ENCODE measurements around the gene UBN1. TPM values are rescaled to one million over a fixed set of nuclear protein-coding genes. Genes with fewer than 3 reads are reported as not detected.

UBN1 gene
- total RNA-seq, 6 experiments from 2014 or later = 21.3 to 24.8 (median 22.0) TPM

- Mint-ChIP-seq H3K9me3 (no peaks in the 10 kb centered on the region), H3K27ac (no peak overlapping the region), H3K36me3 (ENCODE audit: low read depth) (peaks cover 30% of the 10 kb centered on the region), H3K27me3 (ENCODE audit: insufficient read depth) (no peaks in the 10 kb centered on the region; the same call in 1 of the 2 replicates), H3K4me3 (no peak overlapping the region), H3K4me1 (ENCODE audit: low read depth) (no peaks in the 10 kb centered on the region)
- TF ChIP-seq, protein P1, sequence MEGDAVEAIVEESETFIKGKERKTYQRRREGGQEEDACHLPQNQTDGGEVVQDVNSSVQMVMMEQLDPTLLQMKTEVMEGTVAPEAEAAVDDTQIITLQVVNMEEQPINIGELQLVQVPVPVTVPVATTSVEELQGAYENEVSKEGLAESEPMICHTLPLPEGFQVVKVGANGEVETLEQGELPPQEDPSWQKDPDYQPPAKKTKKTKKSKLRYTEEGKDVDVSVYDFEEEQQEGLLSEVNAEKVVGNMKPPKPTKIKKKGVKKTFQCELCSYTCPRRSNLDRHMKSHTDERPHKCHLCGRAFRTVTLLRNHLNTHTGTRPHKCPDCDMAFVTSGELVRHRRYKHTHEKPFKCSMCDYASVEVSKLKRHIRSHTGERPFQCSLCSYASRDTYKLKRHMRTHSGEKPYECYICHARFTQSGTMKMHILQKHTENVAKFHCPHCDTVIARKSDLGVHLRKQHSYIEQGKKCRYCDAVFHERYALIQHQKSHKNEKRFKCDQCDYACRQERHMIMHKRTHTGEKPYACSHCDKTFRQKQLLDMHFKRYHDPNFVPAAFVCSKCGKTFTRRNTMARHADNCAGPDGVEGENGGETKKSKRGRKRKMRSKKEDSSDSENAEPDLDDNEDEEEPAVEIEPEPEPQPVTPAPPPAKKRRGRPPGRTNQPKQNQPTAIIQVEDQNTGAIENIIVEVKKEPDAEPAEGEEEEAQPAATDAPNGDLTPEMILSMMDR (IDR thresholded peaks at IDR 0.05) = no peak
- no peak for DNase-seq
Observed at GRCh38 chr16:4873091-4873490, 25.8 kb downstream of the UBN1 start.

DNA sequence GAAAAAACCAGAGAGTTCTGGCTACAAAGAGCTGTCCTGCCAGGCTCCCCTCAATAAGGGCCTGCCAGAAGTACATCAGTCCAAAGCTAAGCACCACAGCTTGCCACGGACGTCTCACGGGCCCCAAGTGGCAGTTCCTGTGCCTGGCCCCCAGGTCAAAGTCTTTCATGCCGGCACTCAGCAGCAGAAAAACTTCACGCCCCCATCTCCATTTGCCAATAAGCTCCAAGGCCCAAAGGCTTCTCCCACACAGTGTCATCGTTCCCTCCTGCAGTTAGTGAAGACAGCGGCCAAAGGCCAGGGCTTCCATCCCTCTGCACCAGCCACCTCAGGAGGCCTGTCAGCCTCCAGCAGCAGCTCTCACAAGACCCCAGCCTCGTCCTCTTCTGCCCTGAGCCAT, 27.4 kb downstream of the UBN1 start:
- Mint-ChIP-seq H3K9me3 (no peaks in the 10 kb centered on the region), H3K27me3 (ENCODE audit: insufficient read depth) (peaks cover 2% of the 10 kb centered on the region), H3K27ac (no peak overlapping the region), H3K4me1 (ENCODE audit: low read depth) (peaks cover 7% of the 10 kb centered on the region), H3K4me3 (no peak overlapping the region), H3K36me3 (ENCODE audit: low read depth) (peaks cover 37% of the 10 kb centered on the region)
- no peak for DNase-seq
- TF ChIP-seq, protein P1 (IDR thresholded peaks at IDR 0.05) = no peak

DNA sequence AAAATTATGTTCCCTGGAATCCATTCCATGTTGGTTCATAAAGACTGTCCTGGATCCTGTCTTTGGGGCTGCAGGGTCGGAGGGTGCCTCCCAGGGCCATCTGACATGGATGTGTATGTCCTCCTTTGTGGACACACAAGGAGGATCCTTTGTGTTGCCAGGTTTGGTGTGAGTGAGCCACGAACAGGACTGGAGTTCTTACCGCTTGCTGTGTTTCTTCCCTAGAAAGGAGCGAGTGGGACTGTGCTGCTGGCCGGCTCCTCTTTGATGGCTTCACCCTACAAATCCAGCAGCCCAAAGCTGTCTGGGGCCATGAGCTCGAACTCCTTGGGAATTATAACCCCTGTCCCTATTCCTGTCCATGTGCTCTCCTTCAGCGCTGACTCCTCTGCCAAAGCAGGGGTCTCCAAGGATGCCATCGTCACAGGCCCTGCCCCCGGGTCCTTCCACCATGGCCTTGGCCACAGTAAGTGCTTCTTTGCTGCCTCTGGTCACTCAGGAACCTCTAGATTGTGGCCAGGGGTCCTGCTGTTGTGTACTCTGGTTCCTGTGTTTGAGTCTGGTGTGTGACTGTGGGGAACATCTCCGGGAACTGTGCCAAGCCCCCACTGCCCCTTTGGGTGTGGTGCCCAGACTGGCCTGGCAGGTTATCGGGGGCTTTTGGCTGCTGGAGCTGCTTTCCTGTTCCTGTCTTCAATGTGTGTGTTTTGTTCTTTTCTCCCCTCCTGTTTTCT, 29.5 kb downstream of the UBN1 start:
- Mint-ChIP-seq H3K4me1 (ENCODE audit: low read depth) (peaks cover 12% of the 10 kb centered on the region), H3K9me3 (no peaks in the 10 kb centered on the region), H3K4me3 (no peak overlapping the region), H3K27ac (no peak overlapping the region), H3K27me3 (ENCODE audit: insufficient read depth) (peaks cover 2% of the 10 kb centered on the region), H3K36me3 (ENCODE audit: low read depth) (peaks cover 50% of the 10 kb centered on the region)
- DNase-seq = no peak
- TF ChIP-seq, protein P1 (IDR thresholded peaks at IDR 0.05) = no peak

DNA sequence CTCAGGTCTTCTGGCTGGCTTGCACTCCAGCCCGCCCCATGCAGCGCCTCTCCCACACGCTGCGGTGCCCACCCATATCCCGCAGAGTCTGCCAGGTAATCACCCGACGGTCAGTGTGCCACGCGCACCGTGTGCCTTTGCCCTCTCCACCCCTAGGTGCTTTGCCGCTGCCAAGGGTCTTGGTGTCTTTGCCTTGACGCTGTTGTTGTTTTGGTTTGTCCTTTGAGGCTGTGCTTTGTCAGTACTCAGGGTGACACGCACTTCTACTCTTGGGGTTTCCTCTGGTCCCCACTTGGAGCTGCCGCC, 30.1 kb downstream of the UBN1 start:
- TF ChIP-seq, protein P1 (IDR thresholded peaks at IDR 0.05) = no peak
- Mint-ChIP-seq H3K9me3 (no peaks in the 10 kb centered on the region), H3K36me3 (ENCODE audit: low read depth) (peaks cover 47% of the 10 kb centered on the region), H3K4me3 (no peak overlapping the region), H3K4me1 (ENCODE audit: low read depth) (peaks cover 17% of the 10 kb centered on the region), H3K27ac (no peak overlapping the region), H3K27me3 (ENCODE audit: insufficient read depth) (peaks cover 2% of the 10 kb centered on the region)
- DNase-seq = no peak

GRCh38 chr16:4879049-4879448, 31.8 kb downstream of the UBN1 start:
- peaks cover 26% of the 10 kb centered on the region for H3K4me1 Mint-ChIP-seq (ENCODE audit: low read depth)
- peak overlapping the region; percentile 19; the same call in 1 of the 2 replicates for H3K27ac Mint-ChIP-seq
- no peak overlapping the region for H3K4me3 Mint-ChIP-seq
- peaks cover 2% of the 10 kb centered on the region for H3K27me3 Mint-ChIP-seq (ENCODE audit: insufficient read depth)
- no peak for DNase-seq
- H3K36me3 Mint-ChIP-seq (ENCODE audit: low read depth) = peaks cover 51% of the 10 kb centered on the region
- no peaks in the 10 kb centered on the region for H3K9me3 Mint-ChIP-seq
- TF ChIP-seq, protein P1 (IDR thresholded peaks at IDR 0.05) = no peak

Measured in HFFc6 (cell line).